Testis (tissue), 2 donors: ENCODE results near the gene SERPINB3.
"Not testable (repeated sequence)": the region's sequence is repeated elsewhere in the genome, so short reads cannot be mapped to it uniquely, and the experiment has no call there.

Source experiments
- POLR2A ChIP-seq: fragments of 450-650 bp; IDR thresholded peaks from one replicate; pipeline ENCODE4 v1.6.1; 2017; ENCODE audit warnings: antibody characterized with exemption, mild to moderate bottlenecking, moderate library complexity
- TF ChIP-seq, protein P1 (sequence below), 3 experiments: fragments of 450-650 bp in 2 of 3; fragments of 200-600 bp in 1 of 3; sonication (generic) in 1 of 3; IDR thresholded peaks; one replicate each; pipeline ENCODE4 v1.5.1; 2016 to 2019; ENCODE audit warnings: antibody characterized with exemption in 3 of 3, mild to moderate bottlenecking in 2 of 3, moderate library complexity in 1 of 3

DNA sequence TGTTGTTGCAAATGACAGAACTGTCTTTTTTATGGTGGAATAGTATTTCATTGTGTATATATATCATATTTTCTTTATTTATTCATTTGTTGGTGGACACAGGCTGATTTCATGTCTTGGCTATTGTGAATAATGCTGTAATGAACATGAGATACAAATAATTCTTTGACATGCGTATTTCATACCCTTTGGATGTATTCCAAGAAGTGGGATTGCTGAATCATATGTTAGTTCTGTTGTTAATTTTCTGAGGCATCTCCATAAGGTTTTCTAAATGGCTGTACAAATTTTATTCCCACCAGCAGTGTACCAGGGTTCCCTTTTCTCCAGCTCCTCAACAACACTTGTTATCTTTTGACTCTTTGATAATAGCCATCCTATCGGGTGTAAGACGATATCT is 11.4 kb downstream of the SERPINB3 start:
- TF ChIP-seq, protein P1, sequence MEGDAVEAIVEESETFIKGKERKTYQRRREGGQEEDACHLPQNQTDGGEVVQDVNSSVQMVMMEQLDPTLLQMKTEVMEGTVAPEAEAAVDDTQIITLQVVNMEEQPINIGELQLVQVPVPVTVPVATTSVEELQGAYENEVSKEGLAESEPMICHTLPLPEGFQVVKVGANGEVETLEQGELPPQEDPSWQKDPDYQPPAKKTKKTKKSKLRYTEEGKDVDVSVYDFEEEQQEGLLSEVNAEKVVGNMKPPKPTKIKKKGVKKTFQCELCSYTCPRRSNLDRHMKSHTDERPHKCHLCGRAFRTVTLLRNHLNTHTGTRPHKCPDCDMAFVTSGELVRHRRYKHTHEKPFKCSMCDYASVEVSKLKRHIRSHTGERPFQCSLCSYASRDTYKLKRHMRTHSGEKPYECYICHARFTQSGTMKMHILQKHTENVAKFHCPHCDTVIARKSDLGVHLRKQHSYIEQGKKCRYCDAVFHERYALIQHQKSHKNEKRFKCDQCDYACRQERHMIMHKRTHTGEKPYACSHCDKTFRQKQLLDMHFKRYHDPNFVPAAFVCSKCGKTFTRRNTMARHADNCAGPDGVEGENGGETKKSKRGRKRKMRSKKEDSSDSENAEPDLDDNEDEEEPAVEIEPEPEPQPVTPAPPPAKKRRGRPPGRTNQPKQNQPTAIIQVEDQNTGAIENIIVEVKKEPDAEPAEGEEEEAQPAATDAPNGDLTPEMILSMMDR (IDR thresholded peaks at IDR 0.05), result not testable (repeated sequence)
- TF ChIP-seq POLR2A, result not testable (repeated sequence)
